ENCODE results near the gene PCLAF.
A peak's percentile ranks its signal among the peaks of the same experiment; 100 is the strongest.
"Not testable (repeated sequence)": the region's sequence is repeated elsewhere in the genome, so short reads cannot be mapped to it uniquely, and the experiment has no call there.

PCLAF gene

DNA sequence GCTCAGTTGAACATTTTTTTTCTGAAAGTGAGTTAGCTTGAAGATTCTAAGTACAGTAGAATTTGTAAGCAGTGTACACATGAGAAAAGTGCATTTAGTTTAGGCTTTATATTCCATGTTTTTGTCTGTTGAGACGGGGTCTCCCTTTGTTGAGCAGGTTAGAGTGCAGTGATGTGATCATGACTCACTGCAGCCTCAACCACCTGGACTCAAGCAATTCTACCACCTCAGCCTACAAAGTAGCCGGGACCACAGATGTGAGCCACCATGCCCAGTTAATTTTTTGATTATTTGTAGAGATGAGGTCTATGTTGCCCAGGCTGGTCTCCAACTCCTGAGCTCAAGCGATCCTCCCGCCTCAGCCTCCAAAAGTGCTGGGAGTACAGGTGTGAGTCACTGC is 20.0 kb downstream of the PCLAF start:
- peak in 1 of 3 experiments; percentile 13 for DNase-seq

DNA sequence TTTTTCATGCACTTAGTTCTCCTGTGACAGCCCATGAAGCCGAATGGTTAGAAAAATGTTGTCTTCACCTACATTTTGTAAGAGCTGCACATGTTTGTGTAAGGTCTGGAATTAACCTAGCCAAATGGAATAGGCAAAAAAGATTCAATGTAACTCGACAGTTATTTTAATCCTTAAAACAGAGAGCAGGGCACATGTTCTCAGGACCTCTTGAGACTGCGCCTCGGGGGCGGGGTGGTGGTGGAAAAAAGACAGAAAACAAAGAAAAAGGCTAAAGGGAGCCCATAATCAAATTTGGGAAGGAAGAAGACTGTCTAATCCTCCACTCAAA is 24.6 kb downstream of the PCLAF start:
- no peak for DNase-seq

DNA sequence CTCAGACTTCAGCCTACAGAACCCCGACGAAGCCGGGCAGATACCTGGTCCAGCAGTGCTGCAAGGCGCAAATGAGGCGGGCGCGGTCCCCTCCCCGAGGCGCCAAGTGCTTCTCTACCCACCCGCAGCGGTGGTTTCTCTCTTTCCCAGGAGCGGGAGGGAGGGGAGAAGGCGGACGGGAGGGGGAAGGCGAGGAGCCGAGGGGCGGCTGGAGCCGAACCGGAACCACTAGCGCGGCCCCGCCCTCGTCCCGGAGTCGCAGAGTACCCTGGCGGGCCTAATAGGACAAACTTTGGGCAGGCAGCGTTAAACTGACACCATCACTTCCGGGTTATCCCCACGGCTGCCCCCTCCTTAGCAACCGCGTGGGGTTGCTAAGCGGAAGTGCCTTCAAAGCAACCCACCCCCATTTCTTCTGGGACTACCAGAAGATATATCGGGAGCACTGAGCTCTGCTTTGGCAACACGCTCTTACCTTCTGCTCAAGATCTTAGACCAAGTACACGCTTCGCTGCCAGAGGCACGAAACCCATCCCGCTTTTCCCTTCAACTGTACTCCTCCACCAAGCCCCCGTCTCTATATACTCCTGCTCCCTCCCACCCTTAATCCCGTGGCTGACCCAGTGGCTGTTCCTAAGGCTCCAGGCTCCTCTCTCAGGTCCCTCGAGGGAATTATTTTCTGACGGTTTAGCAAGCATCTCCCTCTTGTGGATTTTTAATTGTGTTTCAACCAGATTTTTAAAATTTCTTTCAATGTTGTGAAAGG is 25.1 kb downstream of the PCLAF start, which contains the start of gene CSNK1G1:
Gene CSNK1G1 (minus strand): TSS at position 230 of the 766 bp plus-strand sequence. CDS start 55,674 bp downstream, outside the sequence.
- peak; percentile 87 to 99 (median 97) for DNase-seq

DNA sequence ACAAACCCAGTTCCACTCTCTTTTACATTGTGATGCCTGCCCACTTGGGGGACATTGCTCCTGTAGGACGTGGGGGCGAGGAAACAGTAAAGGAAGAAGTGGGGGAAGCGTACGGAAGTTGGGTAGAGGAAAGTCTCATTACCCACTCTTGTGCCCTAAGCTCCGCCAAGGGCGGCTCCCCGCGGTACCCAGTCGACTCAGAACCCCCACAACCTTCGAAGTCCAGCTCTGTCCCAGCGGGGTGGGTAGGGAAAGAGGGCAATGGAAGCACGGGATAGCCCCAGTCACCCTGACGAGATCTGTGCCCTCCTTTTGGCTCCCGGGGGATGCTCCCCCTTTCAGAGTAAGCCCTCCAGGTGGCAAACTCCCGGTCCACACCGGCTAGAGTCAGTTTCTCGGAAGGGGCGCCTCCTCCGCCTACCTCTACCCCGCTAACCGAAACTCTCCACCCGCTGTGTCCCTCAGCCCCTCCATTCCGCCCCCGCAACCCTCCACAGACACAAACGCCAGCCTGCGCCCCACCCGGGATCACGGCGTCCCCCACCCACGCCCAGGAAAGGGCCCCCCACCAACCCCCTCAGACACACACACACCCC is 25.8 kb downstream of the PCLAF start:
- peak in 2 of 3 experiments; percentile 71 to 72 for DNase-seq

DNA sequence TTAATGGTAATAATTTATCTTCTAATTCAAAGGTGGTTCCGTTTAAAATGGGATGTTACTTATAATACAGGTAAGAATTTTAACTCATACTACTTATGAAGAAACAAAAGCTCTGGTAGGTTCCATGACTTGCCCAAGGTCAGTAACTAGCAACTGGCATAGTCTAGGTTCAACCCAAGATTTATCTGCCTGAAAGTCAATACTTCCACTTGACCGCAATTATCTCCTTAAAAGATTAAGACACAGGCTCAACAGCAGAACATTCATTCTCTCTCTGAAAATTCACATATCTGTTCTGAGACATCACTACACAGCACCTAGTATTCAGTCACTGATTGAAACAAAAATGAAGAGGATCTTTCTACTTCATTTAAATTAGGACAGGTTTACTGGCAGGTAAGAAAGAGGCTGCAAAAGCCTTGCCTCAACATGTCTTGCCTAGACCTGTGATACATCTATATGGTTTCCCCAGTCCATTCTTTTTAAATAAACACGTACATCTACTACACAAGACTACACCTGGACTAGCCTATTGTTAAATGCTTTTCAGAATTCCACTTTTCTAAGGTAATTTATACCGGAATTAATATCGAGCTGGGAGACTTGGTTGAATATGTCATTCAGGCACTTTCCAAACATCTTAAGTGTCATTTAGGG is 26.4 kb downstream of the PCLAF start:
- peak in 1 of 3 experiments; percentile 63 for DNase-seq

DNA sequence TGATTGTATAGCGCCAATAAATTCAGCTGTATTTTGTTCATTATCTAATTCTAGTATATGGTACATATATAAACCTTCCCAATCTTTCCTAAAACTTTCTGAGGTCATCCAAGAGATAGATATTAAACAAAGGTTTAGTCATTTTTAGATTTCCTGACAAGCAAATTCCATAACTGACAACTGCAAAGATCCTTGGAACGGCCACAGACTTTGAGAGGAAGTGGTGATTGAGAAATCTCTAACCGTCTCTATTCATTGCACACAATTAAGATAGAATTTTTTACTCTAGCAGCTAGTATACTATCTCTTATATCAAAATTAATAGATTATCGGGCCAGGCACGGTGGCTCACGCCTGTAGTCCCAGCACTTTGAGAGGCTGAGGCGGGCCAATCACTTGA is 30.0 kb downstream of the PCLAF start:
- DNase-seq = no peak

DNA sequence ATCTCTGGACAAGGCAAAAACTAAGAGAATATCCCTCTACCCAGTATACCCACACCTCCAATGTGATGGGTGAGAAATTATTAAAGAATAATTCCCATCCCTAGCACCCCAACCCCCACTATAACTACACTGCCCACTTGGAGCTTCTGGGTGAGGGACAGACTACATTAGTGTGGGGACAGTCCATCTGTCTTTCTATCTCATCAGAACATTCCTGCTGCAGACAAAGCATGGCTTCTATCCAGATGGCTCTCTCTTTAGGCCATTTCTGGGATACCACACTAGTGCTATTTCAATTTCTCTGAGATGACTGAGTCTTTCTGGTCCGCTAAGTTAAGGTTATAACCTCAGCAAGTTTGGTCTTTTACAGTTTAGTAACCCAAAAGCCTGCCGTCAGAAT is 31.9 kb downstream of the PCLAF start:
- no peak for DNase-seq

DNA sequence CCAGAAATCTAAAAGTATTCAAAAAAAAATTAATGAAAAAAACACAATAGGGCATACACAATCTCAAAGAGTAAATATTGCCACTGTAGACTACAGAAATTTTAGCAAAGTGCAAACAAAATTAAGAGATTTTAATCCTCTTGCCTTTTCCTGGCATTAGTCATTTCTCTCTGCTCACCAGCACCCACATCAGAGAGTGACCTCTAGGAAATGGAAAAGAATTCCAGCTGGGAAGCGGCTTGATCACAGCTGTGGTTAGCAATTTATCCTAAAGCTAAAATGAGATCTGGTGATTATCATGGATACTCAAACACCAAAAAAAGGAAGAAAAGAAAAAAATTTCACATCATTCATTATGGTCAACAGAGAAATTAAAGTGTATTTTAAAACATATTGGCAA is 32.8 kb downstream of the PCLAF start:
- DNase-seq = no peak

DNA sequence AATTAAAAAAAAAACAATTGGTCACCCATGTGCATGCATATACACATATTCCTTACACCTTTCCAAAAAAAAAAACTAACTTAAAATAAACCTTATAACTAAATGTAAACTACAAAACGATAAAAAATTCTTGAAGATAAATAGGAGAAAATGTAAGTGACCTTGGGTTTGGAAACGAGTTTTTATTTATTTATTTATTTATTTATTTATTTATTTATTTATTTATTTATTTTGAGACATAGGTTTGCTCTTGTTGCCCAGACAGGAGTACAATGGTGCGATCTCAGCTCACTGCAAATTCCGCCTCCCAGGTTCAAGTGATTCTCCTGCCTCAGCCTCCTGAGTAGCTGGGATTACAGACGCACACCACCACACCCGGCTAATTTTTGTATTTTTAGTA is 35.0 kb downstream of the PCLAF start:
- not testable (repeated sequence) for DNase-seq

DNA sequence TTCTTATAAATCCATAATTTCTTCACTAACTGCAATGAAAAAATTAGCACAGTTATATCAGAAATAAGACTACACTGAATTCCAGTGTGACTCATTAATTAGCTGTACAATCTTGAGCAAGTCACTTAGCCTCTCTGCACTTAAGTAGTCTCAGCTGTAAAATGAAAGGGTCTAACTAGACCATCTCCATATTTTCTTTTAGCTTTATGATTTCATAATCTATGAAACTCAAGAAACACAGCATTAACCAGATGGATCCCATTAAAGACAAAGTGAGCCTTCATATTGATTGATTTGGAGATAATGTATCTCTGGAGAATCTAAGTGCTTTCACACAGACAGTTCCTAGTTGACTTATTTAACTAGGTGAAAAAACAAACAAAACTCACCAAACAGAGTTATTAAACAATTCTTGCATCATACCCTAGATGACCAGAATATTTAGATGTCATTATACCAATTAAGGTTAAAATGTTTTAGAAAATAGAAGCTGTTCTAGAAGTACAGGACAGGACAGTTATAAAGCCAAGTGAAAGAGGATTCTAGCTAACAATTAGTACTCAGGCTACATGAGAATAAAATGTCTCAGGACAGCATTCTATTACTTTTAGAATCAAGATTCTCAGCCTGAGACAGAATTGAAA is 36.5 kb downstream of the PCLAF start:
- peak in 1 of 3 experiments; percentile 46 for DNase-seq

DNA sequence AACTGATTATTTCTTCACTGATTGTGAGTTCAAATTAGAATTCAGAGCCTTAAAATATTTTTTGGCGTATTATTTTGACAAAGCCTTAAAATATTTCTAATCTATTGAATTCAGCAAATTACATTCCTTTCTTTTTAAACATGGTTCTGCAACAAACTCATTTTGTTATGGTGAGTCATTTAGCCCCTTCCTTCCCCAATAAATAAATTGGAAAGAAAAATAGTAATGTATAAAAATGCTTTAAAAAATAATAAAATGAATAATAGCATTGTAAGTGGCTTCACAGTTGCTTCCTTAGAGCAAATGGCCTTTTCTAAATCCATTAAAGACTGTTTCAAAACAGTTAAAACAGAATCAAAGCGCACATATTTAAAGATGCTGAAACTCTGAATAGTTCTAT is 37.4 kb downstream of the PCLAF start:
- DNase-seq = no peak

DNA sequence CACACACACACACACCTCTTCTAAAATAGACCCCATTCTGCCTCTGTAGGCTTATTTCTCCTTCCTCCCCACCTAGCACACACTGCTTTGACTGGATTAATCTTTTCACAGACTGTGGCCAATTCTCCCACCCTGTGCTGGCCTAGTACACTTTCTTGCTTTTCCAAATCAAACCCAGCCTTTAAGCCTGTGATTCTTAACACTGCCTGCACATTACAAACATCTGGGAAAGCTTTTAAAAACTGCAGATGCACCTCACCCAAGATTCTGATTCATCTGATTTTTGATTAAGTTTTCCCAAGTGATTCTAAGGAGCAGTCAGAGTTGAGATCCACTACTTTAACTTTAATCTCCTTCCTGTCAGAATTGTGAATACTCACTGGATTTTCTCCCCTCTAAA is 38.0 kb downstream of the PCLAF start:
- no peak for DNase-seq

DNA sequence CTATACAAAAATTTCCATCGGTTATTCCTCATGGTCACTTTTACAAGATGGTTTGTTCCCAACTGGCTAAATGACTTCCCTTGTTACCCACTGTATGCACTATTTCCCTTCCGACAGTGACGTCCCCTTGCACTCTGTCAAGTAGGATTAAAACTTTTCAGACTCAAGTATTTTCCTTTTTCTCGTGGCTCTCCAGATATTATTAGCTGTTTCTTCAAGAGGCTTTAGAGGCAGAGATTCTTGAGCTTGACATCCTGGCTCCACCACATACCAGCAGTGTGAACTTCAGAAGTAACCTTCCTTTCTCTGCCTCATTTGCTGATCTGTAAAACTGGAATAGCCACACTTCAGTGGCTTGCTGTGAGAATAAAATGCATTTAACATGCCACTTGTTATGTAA is 39.3 kb downstream of the PCLAF start:
- DNase-seq = no peak

DNA sequence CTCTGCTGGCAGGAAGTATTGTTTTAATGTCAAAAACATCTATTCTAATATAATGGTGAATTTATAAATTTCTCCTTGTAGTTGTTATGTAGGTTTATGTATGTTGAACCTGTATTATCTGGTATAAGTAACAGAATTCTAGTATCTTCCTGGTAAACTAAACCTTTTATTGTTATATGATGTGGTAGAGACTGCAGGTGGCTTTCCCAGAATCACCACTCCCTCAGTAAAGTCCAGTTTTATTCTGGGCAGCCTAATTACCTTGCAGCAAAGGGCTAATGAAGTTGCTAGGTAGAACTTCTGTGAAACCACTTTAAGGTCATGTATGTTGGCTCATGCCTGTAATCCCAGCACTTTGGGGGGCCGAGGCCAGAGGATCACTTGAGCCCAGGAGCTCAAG is 40.9 kb downstream of the PCLAF start:
- no peak for DNase-seq

DNA sequence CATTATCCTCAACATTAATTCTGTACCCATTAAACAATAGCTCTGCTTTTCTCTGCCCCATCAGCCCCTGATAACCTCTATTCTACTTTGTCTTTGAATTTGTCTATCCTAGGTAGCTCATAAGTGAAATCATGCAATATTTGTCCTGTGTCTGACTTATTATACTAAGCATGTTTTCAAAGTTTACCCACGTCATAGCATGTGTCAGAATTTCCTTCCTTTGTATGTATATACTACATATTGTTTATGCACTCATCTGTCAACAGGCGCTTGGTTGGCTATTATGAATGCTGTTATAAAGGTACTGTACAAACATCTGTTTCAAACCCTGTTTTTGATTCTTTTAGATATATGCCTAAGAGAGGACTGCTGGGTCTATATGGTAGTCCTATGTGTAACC is 43.5 kb downstream of the PCLAF start:
- no peak for DNase-seq

DNA sequence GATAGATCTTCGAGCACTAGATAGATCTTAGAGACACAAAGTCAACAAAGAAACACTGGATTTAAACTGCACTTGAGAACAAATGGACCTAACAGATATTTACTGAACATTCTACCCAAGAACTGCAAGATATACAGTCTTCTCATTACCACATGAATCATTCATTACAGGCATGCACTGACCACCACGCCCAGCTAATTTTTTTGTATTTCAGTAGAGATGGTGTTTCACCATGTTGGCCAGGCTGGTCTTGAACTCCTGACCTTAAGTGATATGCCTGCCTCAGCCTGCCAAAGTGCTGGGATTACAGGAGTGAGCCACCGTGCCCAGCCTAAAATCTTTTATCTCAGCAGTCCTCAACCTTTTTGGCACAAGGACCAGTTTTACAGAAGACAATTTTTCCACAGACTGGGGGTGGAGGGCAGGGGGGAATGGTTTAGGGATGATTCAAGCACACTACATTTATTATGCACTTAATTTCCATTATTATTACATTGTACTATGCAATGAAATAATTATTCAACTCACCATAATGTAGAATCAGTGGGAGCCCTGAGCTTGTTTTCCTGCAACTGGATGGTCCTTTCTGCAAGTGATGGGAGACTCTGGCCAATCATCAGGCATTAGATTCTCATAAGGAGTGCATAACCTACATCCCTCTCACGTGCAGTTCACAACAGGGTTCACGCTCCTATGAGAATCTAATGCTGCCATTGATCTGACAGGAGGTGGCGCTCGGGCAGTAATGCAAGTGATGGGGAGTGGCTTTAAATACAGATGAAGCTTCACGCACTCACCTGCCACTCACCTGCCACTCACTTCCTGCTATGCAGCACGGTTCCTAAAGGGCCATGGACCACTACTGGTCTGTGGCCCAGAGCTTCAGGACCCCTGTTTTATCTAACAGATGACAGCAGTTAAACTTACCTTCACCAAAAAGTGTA is 47.0 kb downstream of the PCLAF start:
- DNase-seq = peak in 1 of 3 experiments; percentile 18

DNA sequence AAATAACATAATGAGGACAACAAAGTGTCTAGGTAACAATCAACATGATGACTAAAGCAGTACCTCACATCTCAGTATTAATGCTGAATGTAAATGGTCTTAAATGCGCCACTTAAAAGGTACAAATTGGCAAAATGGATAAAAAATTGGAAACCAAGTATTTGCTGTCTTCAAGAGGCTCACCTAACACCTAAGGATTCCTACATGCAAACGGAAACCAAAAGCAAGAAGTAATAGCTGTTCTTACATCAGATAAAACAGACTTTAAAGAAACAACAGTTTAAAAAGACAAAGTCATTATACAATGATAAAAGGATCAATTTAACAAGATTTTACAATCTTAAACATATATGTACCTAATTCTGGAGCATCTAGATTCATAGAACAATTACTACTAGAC is 47.7 kb downstream of the PCLAF start:
- DNase-seq = no peak

DNA sequence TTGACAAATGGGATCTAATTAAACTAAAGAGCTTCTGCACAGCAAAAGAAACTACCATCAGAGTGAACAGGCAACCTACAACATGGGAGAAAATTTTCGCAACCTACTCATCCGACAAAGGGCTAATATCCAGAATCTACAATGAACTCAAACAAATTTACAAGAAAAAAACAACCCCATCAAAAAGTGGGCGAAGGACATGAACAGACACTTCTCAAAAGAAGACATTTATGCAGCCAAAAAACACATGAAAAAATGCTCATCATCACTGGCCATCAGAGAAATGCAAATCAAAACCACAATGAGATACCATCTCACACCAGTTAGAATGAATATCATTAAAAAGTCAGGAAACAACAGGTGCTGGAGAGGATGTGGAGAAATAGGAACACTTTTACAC is 49.6 kb downstream of the PCLAF start:
- DNase-seq = not testable (repeated sequence)

DNA sequence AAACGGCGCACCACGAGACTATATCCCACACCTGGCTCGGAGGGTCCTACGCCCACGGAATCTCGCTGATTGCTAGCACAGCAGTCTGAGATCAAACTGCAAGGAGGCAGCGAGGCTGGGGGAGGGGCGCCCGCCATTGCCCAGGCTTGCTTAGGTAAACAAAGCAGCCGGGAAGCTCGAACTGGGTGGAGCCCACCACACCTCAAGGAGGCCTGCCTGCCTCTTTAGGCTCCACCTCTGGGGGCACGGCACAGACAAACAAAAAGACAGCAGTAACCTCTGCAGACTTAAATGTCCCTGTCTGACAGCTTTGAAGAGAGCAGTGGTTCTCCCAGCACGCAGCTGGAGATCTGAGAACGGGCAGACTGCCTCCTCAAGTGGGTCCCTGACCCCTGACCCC is 54.3 kb downstream of the PCLAF start:
- DNase-seq = not testable (repeated sequence)

DNA sequence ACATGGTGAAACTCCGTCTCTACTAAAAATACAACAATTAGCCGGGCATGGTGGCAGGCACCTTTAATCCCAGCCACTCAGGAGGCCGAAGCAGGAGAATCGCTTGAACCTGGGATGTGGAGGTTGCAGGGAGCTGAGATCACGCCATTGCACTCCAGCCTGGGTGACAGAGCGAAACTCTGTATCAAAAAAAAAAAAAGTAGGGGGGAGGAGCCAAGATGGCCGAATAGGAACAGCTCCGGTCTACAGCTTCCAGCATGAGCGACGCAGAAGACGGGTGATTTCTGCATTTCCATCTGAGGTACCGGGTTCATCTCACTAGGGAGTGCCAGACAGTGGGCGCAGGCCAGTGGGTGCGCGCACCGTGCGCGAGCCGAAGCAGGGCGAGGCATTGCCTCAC is 54.8 kb downstream of the PCLAF start:
- not testable (repeated sequence) for DNase-seq

DNA sequence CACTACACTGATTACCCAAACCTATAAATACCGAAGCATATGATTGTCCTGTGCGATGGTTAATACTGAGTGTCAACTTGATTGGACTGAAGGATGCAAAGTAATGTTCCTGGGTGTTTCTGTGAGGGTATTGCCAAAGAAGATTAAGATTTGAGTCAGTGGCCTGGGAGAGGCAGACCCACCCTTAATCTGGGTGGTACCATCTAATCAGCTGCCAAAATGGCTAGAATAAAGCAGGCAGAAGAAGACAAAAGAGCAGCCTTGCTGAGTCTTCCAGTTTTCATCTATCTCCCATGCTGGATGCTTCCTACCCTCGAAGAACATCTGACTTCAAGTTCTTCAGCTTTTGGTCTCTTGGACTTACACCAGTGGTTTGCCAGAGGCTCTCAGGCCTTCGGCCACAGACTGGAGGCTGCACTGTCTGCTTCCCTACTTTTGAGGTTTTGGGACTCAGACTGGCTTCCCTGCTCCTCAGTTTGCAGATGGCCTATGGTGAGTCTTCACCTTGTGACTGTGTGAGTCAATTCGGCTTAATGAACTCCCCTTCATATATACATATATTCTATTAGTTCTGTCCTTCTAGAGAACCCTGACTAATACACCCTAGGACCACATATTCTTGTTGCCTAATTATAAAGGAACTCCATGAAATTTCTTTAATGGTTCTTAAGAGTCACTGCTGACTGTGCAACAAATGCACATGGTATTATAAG is 56.9 kb downstream of the PCLAF start:
- DNase-seq = no peak

DNA sequence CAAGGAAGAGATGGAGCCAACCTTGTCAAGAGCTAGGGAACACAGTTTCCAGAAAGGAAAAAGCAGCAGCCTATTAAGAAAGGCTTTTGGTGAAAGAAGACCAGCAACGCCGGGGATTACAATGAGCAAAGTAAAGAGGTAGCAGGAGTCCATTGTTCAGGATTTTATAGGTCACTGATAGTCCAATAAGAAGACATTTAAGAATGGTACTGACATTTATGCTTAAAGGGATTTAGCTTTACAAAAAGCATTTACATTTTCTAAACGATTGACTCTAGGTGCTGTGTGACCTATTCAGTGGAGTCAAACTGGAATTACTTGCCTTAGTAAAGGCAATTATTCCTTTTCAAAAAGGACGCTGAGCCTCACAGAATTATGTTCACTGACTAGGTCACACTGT is 66.0 kb downstream of the PCLAF start:
- peak in 1 of 3 experiments; percentile 23 for DNase-seq
